IPS DF 4.7 (cell line): ENCODE measurements around the gene SSNA1.

Source experiments
- DNase-seq: peaks from one replicate; pipeline ENCODE4 v3.0.0-alpha.2; 2013; ENCODE audit warnings: low spot score; ENCODE audit errors: extremely low read depth

The SSNA1 gene

GRCh38 chr9:137199411-137200121, 11.1 kb downstream of the SSNA1 start:
- no peak for DNase-seq

- peak; percentile 89 for DNase-seq
Observed at GRCh38 chr9:137200311-137201204, 12.1 kb downstream of the SSNA1 start, which contains the start of gene TPRN. TSS of gene TPRN (minus strand) at chr9:137200741. CDS start at chr9:137200711, 30 bp downstream.

DNA sequence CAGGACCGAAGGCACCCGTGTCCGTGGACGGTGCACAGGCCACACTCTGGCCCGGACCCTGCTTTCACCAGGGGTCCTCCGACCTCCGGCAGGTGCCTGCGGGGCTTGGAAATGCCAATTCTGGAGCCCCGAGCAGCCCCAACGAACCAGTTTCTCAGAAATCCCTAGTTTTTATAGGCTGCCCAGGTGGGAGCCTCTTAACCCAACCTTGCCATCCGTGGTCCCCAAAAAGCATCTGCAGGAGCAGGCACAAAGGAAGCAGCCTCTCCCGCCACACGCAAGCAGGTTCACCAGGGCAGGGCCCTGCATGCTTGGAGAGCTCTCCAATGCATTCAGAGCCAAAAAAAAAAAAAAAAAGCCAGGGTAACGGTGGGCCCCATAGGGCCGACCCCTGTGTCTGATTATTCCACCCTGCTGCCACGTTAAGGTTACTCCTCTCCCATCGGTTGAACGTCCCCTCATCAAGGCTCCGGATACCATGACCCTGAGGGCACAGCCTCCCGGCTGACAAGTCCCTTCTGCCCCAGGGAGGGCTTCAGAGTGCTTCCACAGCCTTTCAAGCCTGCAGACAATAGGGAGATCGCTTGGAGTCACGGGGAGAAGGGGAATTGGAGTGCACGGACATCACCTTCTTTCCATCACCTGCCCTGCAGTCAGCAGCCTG, 12.9 kb downstream of the SSNA1 start:
- DNase-seq, result no peak

- no peak for DNase-seq
Observed at GRCh38 chr9:137202966-137203365, 14.5 kb downstream of the SSNA1 start.

DNA sequence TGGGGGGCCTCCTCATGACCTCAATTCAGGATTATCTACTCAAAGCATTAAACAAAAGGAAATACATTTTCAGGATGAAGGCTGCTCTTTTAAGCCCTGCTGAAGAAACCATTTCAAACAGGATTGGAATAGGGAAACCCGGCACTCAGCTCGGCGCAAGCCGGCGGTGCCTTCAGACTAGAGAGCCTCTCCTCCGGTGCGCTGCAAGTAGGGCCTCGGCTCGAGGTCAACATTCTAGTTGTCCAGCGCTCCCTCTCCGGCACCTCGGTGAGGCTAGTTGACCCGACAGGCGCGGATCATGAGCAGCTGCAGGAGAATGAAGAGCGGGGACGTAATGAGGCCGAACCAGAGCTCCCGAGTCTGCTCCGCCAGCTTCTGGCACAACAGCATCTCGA, 16.3 kb downstream of the SSNA1 start:
- no peak for DNase-seq

DNA sequence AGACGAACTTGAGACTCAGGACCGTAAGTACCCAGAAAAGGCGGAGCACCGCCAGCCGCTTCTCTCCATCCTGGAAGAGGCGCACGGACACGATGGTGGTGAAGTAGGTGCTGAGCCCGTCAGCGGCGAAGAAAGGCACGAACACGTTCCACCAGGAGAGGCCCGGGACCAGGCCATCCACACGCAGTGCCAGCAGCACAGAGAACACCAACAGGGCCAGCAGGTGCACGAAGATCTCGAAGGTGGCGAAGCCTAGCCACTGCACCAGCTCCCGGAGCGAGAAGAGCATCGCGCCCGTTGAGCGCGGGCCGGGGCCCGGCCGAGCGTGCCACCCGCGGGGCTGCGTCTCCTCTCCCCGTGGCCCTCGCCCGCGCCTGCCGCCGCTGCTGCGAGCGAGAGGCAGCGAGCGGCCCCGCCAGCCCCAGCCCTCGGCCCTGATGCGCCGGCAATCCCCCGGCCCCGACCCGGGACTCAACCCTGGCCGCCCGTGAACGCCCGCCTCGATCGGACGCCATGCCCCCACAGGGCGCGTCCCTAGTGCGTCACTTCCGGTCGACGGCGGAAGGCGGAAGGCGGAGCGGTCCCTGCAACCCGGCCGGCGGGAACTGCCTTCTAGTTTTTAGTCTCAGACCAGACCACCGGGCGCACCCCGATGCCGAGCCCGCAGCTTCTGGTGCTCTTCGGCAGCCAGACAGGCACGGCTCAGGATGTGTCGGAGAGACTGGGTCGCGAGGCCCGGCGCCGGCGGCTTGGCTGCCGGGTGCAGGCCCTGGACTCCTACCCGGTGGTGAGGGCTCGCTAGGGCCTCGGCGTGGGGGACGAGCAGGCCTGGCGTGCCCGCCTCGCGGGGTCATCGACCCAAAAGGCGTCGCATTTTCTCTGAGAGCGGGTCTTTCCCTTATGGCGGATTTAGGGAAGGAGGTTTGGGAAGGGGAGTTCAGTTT, 16.9 kb downstream of the SSNA1 start, which contains the start of the genes NDOR1 and TMEM203:
Gene NDOR1, plus strand, starts transcription at position 575 of the 944 bp plus-strand sequence. Its CDS starts 78 bp downstream, at position 653.
Gene TMEM203, minus strand, starts transcription at position 523 of the 944 bp plus-strand sequence. Its CDS starts 234 bp downstream, at position 289.
- no peak for DNase-seq

DNA sequence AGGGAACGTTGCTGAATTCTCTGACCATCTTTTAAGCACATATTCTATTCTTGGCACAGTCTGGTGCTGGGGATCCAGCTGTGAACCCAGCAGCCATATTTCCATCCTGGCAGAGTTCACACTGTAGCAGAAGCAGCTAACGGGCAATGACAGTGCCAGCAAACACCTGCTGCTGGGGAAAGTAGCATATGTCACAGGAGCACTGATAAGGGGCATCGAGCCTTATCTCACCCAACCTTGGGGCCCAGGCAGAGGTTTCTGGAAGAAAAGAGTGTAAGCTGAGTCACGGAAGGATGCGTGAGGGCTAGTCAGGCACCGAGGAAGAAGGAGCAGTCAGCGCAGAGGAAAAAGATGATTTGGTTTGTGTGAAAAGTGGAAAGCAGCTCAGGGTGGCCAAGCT, 18.1 kb downstream of the SSNA1 start:
- no peak for DNase-seq

- DNase-seq, result no peak
Observed at GRCh38 chr9:137211532-137211931, 23.1 kb downstream of the SSNA1 start.

DNA sequence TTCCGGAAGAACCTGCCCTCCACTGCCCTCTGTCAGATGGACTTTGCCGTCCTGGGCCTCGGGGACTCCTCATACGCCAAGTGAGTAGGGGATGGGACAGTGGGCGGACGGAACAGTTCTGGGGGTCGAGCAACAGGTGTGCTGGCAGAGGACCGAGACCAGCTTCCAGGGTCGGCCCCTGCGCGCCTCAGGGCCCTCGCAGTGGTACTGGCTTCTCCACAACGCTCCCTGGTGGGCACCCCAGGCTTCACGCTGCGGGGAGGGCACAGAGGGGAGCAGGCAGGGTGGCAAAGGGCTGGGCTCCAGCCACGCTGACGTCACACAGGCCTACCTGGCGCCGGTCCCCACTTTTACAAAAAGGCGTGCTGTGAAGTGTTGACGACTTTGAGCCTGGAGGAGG, 24.0 kb downstream of the SSNA1 start:
- DNase-seq, result no peak

- no peak for DNase-seq
Observed at GRCh38 chr9:137213160-137214060, 24.9 kb downstream of the SSNA1 start.

DNA sequence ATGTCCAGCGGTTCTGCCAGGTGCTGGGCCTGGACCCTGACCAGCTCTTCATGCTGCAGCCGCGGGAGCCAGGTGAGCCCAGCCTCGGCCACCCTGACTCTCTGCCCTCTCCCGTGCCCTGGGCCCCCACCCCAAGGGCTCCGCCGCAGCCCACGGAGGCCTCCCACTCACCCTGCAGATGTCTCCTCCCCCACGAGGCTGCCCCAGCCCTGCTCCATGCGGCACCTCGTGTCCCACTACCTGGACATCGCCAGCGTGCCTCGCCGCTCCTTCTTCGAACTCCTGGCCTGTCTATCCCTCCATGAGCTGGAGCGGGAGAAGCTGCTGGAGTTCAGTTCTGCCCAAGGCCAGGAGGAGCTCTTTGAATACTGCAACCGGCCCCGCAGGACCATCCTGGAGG, 26.1 kb downstream of the SSNA1 start:
- no peak for DNase-seq

- no peak for DNase-seq
Observed at GRCh38 chr9:137215196-137215986, 26.9 kb downstream of the SSNA1 start.

DNA sequence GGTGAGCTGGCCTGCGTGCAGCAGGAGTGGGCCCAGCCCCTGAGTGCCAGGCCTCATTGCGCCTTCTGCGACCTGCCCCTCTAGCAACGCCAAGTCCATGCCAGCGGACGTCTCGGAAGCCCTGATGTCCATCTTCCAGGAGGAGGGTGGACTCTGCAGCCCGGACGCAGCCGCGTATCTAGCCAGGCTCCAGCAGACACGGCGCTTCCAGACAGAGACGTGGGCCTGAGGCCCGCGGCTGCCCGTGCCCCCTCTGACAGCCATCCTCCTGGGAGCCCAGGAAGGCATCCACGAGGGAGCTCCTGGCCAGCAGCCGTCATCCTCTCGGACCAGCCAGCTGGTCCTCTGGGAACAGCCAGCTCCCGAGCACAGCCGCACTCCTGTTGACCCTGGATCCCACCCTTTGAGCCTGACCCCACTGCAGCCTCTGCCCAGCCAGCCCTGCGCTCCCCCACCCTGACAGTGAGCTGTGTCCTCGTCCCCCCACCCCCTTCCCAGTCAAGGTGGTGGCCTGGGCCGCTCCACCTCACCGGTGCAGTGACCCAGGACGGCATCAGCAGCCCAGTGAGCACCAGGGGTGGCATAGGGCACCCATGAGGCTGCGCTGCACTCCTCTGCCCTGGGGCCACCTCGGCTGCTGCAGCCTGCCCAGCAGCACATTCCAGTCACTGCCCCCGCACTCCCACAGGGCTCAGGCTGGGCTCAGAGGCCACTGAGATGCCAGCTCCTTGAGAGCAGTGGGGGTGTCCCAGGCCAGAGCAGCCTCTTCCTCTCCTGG, 27.9 kb downstream of the SSNA1 start:
- DNase-seq, result no peak

GRCh38 chr9:137217276-137218211, 29.1 kb downstream of the SSNA1 start:
- DNase-seq, result no peak

GRCh38 chr9:137218212-137218753, 29.8 kb downstream of the SSNA1 start:
- no peak for DNase-seq

GRCh38 chr9:137218754-137219271, 30.3 kb downstream of the SSNA1 start:
- DNase-seq, result no peak
